K562 (cell line): ENCODE measurements around the gene ZEB2. TPM values are rescaled to one million over a fixed set of nuclear protein-coding genes. Genes with fewer than 3 reads are reported as not detected.

Experiments used
- ATAC-seq: fragments of 200-7000 bp; cut with Tn5 transposase; 3 replicates; pipeline ENCODE4 v1.9.1; 2020; ENCODE audit warnings: moderate library complexity
- BruUV-seq: library from RNA; stranded (reverse); fragments of 400-500 nt; replicated peaks from 2 replicates; lab custom pipeline; 2021; lab: Mats Ljungman, UMichigan
- CTCF ChIA-PET: fragments of 300-600 bp; formaldehyde crosslinking; extraction: SDS; loops from one replicate; lab custom pipeline; 2021; ENCODE audit warnings: low intra/inter-chr PET ratio; lab: Yijun Ruan, JAX
- POLR2A ChIA-PET: fragments of 300-600, 350-650 bp; sonication (Branson Sonifier 250); formaldehyde crosslinking; extraction: SDS; loops from one replicate; lab custom pipeline; 2021; ENCODE audit warnings: antibody characterized with exemption, inconsistent platforms; lab: Yijun Ruan, JAX
- DNase-seq, 4 experiments: peaks; one replicate each; pipeline versions ENCODE4 v3.0.0 to v3.0.0-alpha.2; 2011 to 2018; ENCODE audit warnings: low spot score in 3 of 4, mixed read lengths in 3 of 4; ENCODE audit errors: extremely low read depth in 1 of 4
- FAIRE-seq: peaks from 2 replicates; lab custom pipeline; 2011; peaks lifted over from hg19 to GRCh38; lab: Jason Lieb, UNC
- H2AFZ ChIP-seq: 2 replicates; pipeline ENCODE4 v1.6.0; 2011; ENCODE audit warnings: low read depth, low read length, control low read depth, inconsistent platforms
- H3K27ac ChIP-seq: fragments of 200-600 bp; 3 replicates; pipeline ENCODE4 v1.8.0; 2011; ENCODE audit warnings: low read depth, mild to moderate bottlenecking, control low read depth, inconsistent platforms, low read length, moderate library complexity, mixed read lengths; ENCODE audit errors: extremely low read depth
- H3K27me3 ChIP-seq, 2 experiments: fragments of 300-600 bp in 1 of 2; 2 replicates in 1 of 2; 3 replicates in 1 of 2; pipeline versions ENCODE4 v1.6.0 to v1.8.0; 2011; ENCODE audit warnings: inconsistent platforms in 2 of 2, low read length in 2 of 2, mild to moderate bottlenecking in 1 of 2, mixed read lengths in 1 of 2, moderate library complexity in 1 of 2; ENCODE audit not compliant: control insufficient read depth in 2 of 2, insufficient read depth in 2 of 2
- H3K36me3 ChIP-seq: fragments of 300-600 bp; 3 replicates; pipeline ENCODE4 v1.8.0; 2011; ENCODE audit warnings: mild to moderate bottlenecking, low read length, inconsistent platforms; ENCODE audit not compliant: control insufficient read depth, insufficient read depth
- H3K4me1 ChIP-seq, 2 experiments: fragments of 200-600 bp in 1 of 2; replicated peaks in 1 of 2; 2 replicates in 1 of 2; 3 replicates in 1 of 2; pipeline versions ENCODE4 v1.5.1 to v1.8.0; 2011; ENCODE audit warnings: inconsistent platforms in 2 of 2, low read length in 2 of 2, mild to moderate bottlenecking in 1 of 2, mixed read lengths in 1 of 2, moderate library complexity in 1 of 2; ENCODE audit not compliant: control insufficient read depth in 2 of 2, insufficient read depth in 2 of 2
- H3K4me2 ChIP-seq: 2 replicates; pipeline ENCODE4 v1.6.1; 2011; ENCODE audit warnings: low read length, control low read depth, inconsistent platforms, mixed read lengths; ENCODE audit not compliant: insufficient read depth
- H3K4me3 ChIP-seq: fragments of 200-600 bp; sonication (generic), shearing (Covaris generic); 2 replicates; pipeline ENCODE4 v1.5.1; 2016; ENCODE audit warnings: control low read depth, inconsistent platforms
- H3K79me2 ChIP-seq: fragments of 200-600 bp; 3 replicates; pipeline ENCODE4 v1.8.0; 2011; ENCODE audit warnings: low read length, inconsistent platforms; ENCODE audit not compliant: control insufficient read depth, insufficient read depth
- H3K9ac ChIP-seq, 2 experiments: 2 replicates each; pipeline versions ENCODE4 v1.6.0 to v1.6.1; 2011; ENCODE audit warnings: low read depth in 2 of 2, low read length in 2 of 2, control low read depth in 1 of 2, inconsistent platforms in 1 of 2, mild to moderate bottlenecking in 1 of 2, mixed read lengths in 1 of 2; ENCODE audit not compliant: insufficient read depth in 1 of 2
- H3K9me1 ChIP-seq: one replicate; pipeline ENCODE4 v1.6.0; 2011; ENCODE audit warnings: inconsistent platforms, mild to moderate bottlenecking, low read length, moderate library complexity; ENCODE audit not compliant: control insufficient read depth, insufficient read depth
- H3K9me3 ChIP-seq: replicated peaks from 2 replicates; pipeline ENCODE4 v1.5.1; 2011; ENCODE audit warnings: low read depth, low read length, inconsistent platforms; ENCODE audit not compliant: control insufficient read depth, insufficient read depth
- H4K20me1 ChIP-seq: replicated peaks from 2 replicates; pipeline ENCODE4 v1.6.1; 2011; ENCODE audit warnings: low read length, inconsistent platforms, mixed read lengths; ENCODE audit not compliant: control insufficient read depth, insufficient read depth
- C11orf30 ChIP-seq: fragments of 450-650 bp; IDR thresholded peaks from 2 replicates; pipeline ENCODE4 v1.6.1; 2016; ENCODE audit warnings: low read depth, mild to moderate bottlenecking
- CREBBP ChIP-seq: IDR thresholded peaks from one replicate; pipeline ENCODE4 v1.6.1; 2012; ENCODE audit warnings: low read depth, mild to moderate bottlenecking, control low read depth, inconsistent platforms, low read length
- CREM ChIP-seq: IDR thresholded peaks from 2 replicates; pipeline ENCODE4 v1.6.1; 2014; ENCODE audit warnings: antibody characterized with exemption, low read depth
- CTBP1 ChIP-seq: fragments of 450-650 bp; IDR thresholded peaks from 2 replicates; pipeline ENCODE4 v1.6.1; 2016; ENCODE audit warnings: borderline replicate concordance
- DMBX1 ChIP-seq: fragments of 250-450 bp; sonication (Bioruptor Pico); IDR thresholded peaks from 2 replicates; pipeline ENCODE4 v1.8.0; 2022; ENCODE audit warnings: inconsistent platforms, mild to moderate bottlenecking, moderate library complexity, borderline replicate concordance
- NFATC3 ChIP-seq: fragments of 450-650 bp; IDR thresholded peaks from 2 replicates; pipeline ENCODE4 v1.6.1; 2017; ENCODE audit warnings: mild to moderate bottlenecking
- PCBP1 ChIP-seq: fragments of 200-400 bp; formaldehyde crosslinking; IDR thresholded peaks from 2 replicates; pipeline ENCODE4 v1.6.1; 2018; ENCODE audit warnings: mild to moderate bottlenecking, low read depth, low read length; ENCODE audit not compliant: poor library complexity, severe bottlenecking
- POLR2AphosphoS2 ChIP-seq: IDR thresholded peaks from 2 replicates; pipeline ENCODE4 v1.6.1; 2012; ENCODE audit warnings: low read length, improper control_type of control experiment
- SIRT6 ChIP-seq: IDR thresholded peaks from one replicate; pipeline ENCODE4 v1.6.1; 2012; ENCODE audit warnings: low read depth, mild to moderate bottlenecking, control low read depth, inconsistent platforms, low read length, moderate library complexity
- SP1 ChIP-seq: sonication (generic); formaldehyde crosslinking; IDR thresholded peaks from 2 replicates; pipeline ENCODE4 v1.8.1; 2022; ENCODE audit warnings: mild to moderate bottlenecking, missing genetic modification reagents
- SREBF2 ChIP-seq: sonication (generic); formaldehyde crosslinking; IDR thresholded peaks from 2 replicates; pipeline ENCODE4 v1.4.0; 2020; ENCODE audit warnings: mild to moderate bottlenecking, missing genetic modification reagents
- TAF1 ChIP-seq: IDR thresholded peaks from 2 replicates; pipeline ENCODE4 v1.6.1; 2011; ENCODE audit warnings: mild to moderate bottlenecking, low read length, moderate library complexity; ENCODE audit not compliant: insufficient read depth, control insufficient read depth, severe bottlenecking; ENCODE audit errors: extremely low read depth
- TAL1 ChIP-seq: fragments of 450-650 bp; IDR thresholded peaks from 2 replicates; pipeline ENCODE4 v1.6.1; 2016; ENCODE audit warnings: mild to moderate bottlenecking
- ZNF143 ChIP-seq: sonication (generic); formaldehyde crosslinking; IDR thresholded peaks from 2 replicates; pipeline ENCODE4 v1.9.0; 2022; ENCODE audit warnings: mild to moderate bottlenecking, missing genetic modification reagents
- ZNF354B ChIP-seq: fragments of 250-450 bp; sonication (Bioruptor Pico); IDR thresholded peaks from 2 replicates; pipeline ENCODE4 v1.4.0; 2020
- WGBS: fragments of 100-300 bp; shearing (Covaris generic); methylation state at CpG from one replicate; pipeline ENCODE4 v1.1.6; 2016; ENCODE audit warnings: low coverage, mixed read lengths; ENCODE audit not compliant: insufficient coverage; ENCODE audit errors: missing lambda C conversion rate; 5-methylcytosine and 5-hydroxymethylcytosine counted together
- in situ Hi-C: fragments of 300-500 bp; cut with MboI; formaldehyde crosslinking; loops from 4 replicates; pipeline ENCODE4 v1.15.0; 2018; ENCODE audit warnings: inconsistent platforms, mixed read lengths
- intact Hi-C: fragments of 100-400 bp; cut with micrococcal nuclease; formaldehyde crosslinking; loops from 2 replicates; pipeline ENCODE4 v1.14.2; 2022
- polyA plus RNA-seq, 8 experiments: library from polyadenylated mRNA; depleted of rRNA in 4 of 8; stranded (reverse) in 5 of 8; unstranded in 3 of 8; fragments of >200 nt; fragmentation: Nextera tagmentation in 2 of 8; fragmentation: Illumina TruSeq in 1 of 8; extraction: Ambion mirVana in 2 of 8; extraction: Trizol in 1 of 8; gene quantifications; 2 replicates each; pipeline versions ENCODE4 v1.2.1 to v1.2.3, GENCODE V29; 2011 to 2014; ENCODE audit warnings: inconsistent platforms in 1 of 8, missing spikeins in 1 of 8
- total RNA-seq, 7 experiments: library from RNA; depleted of rRNA in 6 of 7; stranded (reverse); fragments of >200 nt in 6 of 7; fragmentation: Illumina TruSeq in 2 of 7; extraction: Trizol in 2 of 7; gene quantifications; 2 replicates each; pipeline versions ENCODE4 v1.2.1 to v1.2.3, GENCODE V29; 2011 to 2021; ENCODE audit warnings: low replicate concordance in 1 of 7
- TF ChIP-seq, protein P1 (sequence below): fragments of 450-650 bp; IDR thresholded peaks from 2 replicates; pipeline ENCODE4 v1.6.1; 2016
- TF ChIP-seq, protein P2 (sequence below), 2 experiments: fragments of 450-650 bp; IDR thresholded peaks; 2 replicates each; pipeline ENCODE4 v1.6.1; 2018; ENCODE audit warnings: mild to moderate bottlenecking in 2 of 2, low read depth in 1 of 2; ENCODE audit not compliant: partially characterized antibody in 2 of 2

ZEB2 gene
- total and polyA plus RNA-seq, 9 of the 15 experiments (the other 6 are each of a cell fraction or from before 2014, with no cell fraction given) = 15.1 to 113 (median 72.3) TPM

DNA sequence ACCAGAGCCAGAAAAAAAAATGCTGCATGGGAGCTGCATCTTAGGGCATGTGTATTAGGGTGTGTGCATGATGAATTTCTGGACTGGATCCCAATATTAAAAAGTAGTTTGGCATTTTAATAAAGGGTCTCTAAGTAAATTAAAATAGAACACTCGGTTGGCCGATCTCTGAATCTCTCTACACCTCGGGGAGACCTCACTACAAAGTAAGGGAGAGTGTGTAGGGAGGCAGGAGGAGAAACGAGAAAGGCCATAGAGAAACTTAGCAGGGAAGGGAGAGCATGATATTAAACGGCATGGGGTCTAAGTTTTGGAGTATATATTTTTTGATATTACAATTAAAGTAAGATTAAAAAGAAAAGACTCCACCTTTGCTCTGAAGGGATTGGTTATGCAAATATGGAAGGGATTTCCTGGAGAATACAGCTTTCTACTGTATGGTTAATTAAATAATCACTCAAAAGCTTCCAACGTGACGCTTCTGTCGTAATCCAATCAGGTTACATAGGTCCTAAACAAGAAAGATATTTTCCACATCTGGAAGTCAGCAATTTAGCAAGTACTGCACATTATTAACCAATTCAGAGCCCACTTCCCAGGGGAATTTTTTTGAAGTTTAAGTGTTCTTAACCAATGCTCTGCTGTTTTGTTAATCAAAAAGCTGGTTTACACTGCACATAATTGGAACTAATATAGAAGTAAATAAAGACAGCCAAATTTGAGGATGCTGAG, 1.0 kb upstream of the ZEB2 start:
- H3K27me3 ChIP-seq = no peaks in the 10 kb centered on the region
- FAIRE-seq (no peak), ATAC-seq (no peak), DNase-seq (peak in 1 of 4 experiments; percentile 27)
- H3K27ac ChIP-seq = peak overlapping the region; percentile 37; the same call in 2 of the 3 replicates
- peak overlapping the region; percentile 56 for H3K4me2 ChIP-seq
- H3K4me3 ChIP-seq = no peak overlapping the region
- H3K36me3 ChIP-seq = peaks cover 4% of the 10 kb centered on the region; the same call in 1 of the 3 replicates
- in situ Hi-C loops (loop anchor here (5.0 kb wide), 1 partner anchor 61 kb away; no protein-coding TSS in a partner anchor), intact Hi-C loops (loop anchor here (1.0 to 10.0 kb wide), 7 partner anchors 61 to 524 kb away; no protein-coding TSS in a partner anchor)
- POLR2A ChIA-PET = interaction anchor here (1.1 to 1.7 kb wide), 7 partner anchors 9 to 370 kb away, joined by 3 to 8 read pairs (median 4); no protein-coding TSS in a partner anchor
- CTCF ChIA-PET = no interaction called here
- H3K4me1 ChIP-seq = peaks cover 9 to 23% of the 10 kb centered on the region in 2 experiments
- peak overlapping the region in 1 of 2 experiments; percentile 19; a peak in 1 of 4 replicates for H3K9ac ChIP-seq
- WGBS = 9% methylated on average over 8 of the region's 8 CpGs
- H3K9me1 ChIP-seq = no peaks in the 10 kb centered on the region
- no peaks in the 10 kb centered on the region for H3K9me3 ChIP-seq
- peaks cover 58% of the 10 kb centered on the region for H3K79me2 ChIP-seq
- no TSS peak for BruUV-seq
- H2AFZ ChIP-seq = peak overlapping the region; percentile 30
- H4K20me1 ChIP-seq = no peaks in the 10 kb centered on the region
- TF ChIP-seq PCBP1 = no peak
- no peak for TF ChIP-seq SP1
- TF ChIP-seq ZNF354B (CRISPR knock-in tag) = no peak
- no peak for TF ChIP-seq TAF1
- TF ChIP-seq, protein P1, sequence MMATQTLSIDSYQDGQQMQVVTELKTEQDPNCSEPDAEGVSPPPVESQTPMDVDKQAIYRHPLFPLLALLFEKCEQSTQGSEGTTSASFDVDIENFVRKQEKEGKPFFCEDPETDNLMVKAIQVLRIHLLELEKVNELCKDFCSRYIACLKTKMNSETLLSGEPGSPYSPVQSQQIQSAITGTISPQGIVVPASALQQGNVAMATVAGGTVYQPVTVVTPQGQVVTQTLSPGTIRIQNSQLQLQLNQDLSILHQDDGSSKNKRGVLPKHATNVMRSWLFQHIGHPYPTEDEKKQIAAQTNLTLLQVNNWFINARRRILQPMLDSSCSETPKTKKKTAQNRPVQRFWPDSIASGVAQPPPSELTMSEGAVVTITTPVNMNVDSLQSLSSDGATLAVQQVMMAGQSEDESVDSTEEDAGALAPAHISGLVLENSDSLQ = peak; percentile 82
- TF ChIP-seq NFATC3 = no peak
- no peak for TF ChIP-seq SIRT6
- TF ChIP-seq CREM = no peak
- no peak for TF ChIP-seq POLR2AphosphoS2
- TF ChIP-seq CREBBP = no peak
- TF ChIP-seq, protein P2, sequence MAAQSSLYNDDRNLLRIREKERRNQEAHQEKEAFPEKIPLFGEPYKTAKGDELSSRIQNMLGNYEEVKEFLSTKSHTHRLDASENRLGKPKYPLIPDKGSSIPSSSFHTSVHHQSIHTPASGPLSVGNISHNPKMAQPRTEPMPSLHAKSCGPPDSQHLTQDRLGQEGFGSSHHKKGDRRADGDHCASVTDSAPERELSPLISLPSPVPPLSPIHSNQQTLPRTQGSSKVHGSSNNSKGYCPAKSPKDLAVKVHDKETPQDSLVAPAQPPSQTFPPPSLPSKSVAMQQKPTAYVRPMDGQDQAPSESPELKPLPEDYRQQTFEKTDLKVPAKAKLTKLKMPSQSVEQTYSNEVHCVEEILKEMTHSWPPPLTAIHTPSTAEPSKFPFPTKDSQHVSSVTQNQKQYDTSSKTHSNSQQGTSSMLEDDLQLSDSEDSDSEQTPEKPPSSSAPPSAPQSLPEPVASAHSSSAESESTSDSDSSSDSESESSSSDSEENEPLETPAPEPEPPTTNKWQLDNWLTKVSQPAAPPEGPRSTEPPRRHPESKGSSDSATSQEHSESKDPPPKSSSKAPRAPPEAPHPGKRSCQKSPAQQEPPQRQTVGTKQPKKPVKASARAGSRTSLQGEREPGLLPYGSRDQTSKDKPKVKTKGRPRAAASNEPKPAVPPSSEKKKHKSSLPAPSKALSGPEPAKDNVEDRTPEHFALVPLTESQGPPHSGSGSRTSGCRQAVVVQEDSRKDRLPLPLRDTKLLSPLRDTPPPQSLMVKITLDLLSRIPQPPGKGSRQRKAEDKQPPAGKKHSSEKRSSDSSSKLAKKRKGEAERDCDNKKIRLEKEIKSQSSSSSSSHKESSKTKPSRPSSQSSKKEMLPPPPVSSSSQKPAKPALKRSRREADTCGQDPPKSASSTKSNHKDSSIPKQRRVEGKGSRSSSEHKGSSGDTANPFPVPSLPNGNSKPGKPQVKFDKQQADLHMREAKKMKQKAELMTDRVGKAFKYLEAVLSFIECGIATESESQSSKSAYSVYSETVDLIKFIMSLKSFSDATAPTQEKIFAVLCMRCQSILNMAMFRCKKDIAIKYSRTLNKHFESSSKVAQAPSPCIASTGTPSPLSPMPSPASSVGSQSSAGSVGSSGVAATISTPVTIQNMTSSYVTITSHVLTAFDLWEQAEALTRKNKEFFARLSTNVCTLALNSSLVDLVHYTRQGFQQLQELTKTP (IDR thresholded peaks at IDR 0.05; ENCODE audit: low read depth in 1 of 2, partially characterized antibody in 2 of 2) = peak in 1 of 2 experiments; percentile 33
- TF ChIP-seq CTBP1 = no peak
- no peak for TF ChIP-seq DMBX1 (CRISPR knock-in tag)
- no peak for TF ChIP-seq TAL1
- no peak for TF ChIP-seq ZNF143 (CRISPR knock-in tag)
- no peak for TF ChIP-seq SREBF2
- TF ChIP-seq C11orf30 = peak; percentile 24; the same call in 1 of the 2 replicates
